Panc1 (cell line): Measurements from ENCODE around the gene ATG13. TPM values are rescaled to one million over a fixed set of nuclear protein-coding genes. Genes with fewer than 3 reads are reported as not detected.

Experiments used
- ATAC-seq: fragments of 200-7000 bp; cut with Tn5 transposase; 2 replicates; pipeline ENCODE4 v1.9.1; 2020; ENCODE audit warnings: mild to moderate bottlenecking, moderate library complexity
- BruUV-seq: library from RNA; stranded (reverse); fragments of 400-500 nt; replicated peaks from 2 replicates; lab custom pipeline; 2021; lab: Mats Ljungman, UMichigan
- CTCF ChIA-PET: fragments of 300-600 bp; sonication (Branson Sonifier 250); formaldehyde crosslinking; loops from one replicate; lab custom pipeline; 2022; ENCODE audit warnings: antibody characterized with exemption; lab: Charles Lee
- POLR2A ChIA-PET: fragments of 300-600 bp; sonication (Branson Sonifier 250); formaldehyde crosslinking; loops from one replicate; lab custom pipeline; 2022; ENCODE audit warnings: antibody characterized with exemption; lab: Charles Lee
- DNase-seq: peaks from one replicate; pipeline ENCODE4 v3.0.0-alpha.2; 2010; ENCODE audit warnings: low read depth, low spot score
- H3K27ac ChIP-seq: 2 replicates; pipeline ENCODE4 v1.5.1; 2011; ENCODE audit warnings: mild to moderate bottlenecking, low read length, inconsistent platforms
- H3K27me3 ChIP-seq: fragments of 200-500 bp; sonication (Bioruptor generic); 2 replicates; pipeline ENCODE4 v1.6.0; 2014; ENCODE audit warnings: low read length, inconsistent platforms; ENCODE audit not compliant: control insufficient read depth, insufficient read depth
- H3K36me3 ChIP-seq: fragments of 200-500 bp; sonication (Bioruptor generic); 2 replicates; pipeline ENCODE4 v1.5.1; 2014; ENCODE audit warnings: inconsistent platforms, mild to moderate bottlenecking, low read length, moderate library complexity; ENCODE audit not compliant: control insufficient read depth, insufficient read depth
- H3K4me1 ChIP-seq: 2 replicates; pipeline ENCODE4 v1.5.1; 2011; ENCODE audit warnings: inconsistent platforms, mild to moderate bottlenecking, low read length, moderate library complexity; ENCODE audit not compliant: control insufficient read depth, insufficient read depth
- H3K4me3 ChIP-seq, 2 experiments: 2 replicates each; pipeline ENCODE4 v1.5.1; 2011 to 2012; ENCODE audit warnings: low read depth in 2 of 2, low read length in 2 of 2, mild to moderate bottlenecking in 2 of 2, inconsistent platforms in 1 of 2, moderate library complexity in 1 of 2
- H3K9me3 ChIP-seq: fragments of 200-500 bp; sonication (Bioruptor generic); 2 replicates; pipeline ENCODE4 v1.5.1; 2014; ENCODE audit warnings: low read depth, mild to moderate bottlenecking, inconsistent platforms, low read length, moderate library complexity; ENCODE audit not compliant: control insufficient read depth, insufficient read depth
- CTCF ChIP-seq: fragments of 450-650 bp; IDR thresholded peaks from 2 replicates; pipeline ENCODE4 v1.5.1; 2017; ENCODE audit warnings: mild to moderate bottlenecking
- POLR2AphosphoS5 ChIP-seq: IDR thresholded peaks from 2 replicates; pipeline ENCODE4 v1.6.1; 2012; ENCODE audit warnings: mild to moderate bottlenecking, low read depth, low read length, moderate library complexity
- SIN3A ChIP-seq: IDR thresholded peaks from 2 replicates; pipeline ENCODE4 v1.6.1; 2012; ENCODE audit warnings: low read depth, mild to moderate bottlenecking, low read length, moderate library complexity, borderline replicate concordance; ENCODE audit not compliant: insufficient read depth
- TCF7L2 ChIP-seq: IDR thresholded peaks from 2 replicates; pipeline ENCODE4 v1.6.1; 2011; ENCODE audit warnings: mild to moderate bottlenecking, low read depth, low read length, inconsistent platforms
- in situ Hi-C: cut with HindIII; loops from 2 replicates; pipeline ENCODE4 v1.10.0; 2016; ENCODE audit warnings: low sequenced_read_pairs, low pct_unique_long_range_greater_than_20kb
- intact Hi-C: fragments of 100-400 bp; cut with micrococcal nuclease; formaldehyde crosslinking; loops from one replicate; pipeline ENCODE4 v1.10.0; 2022; ENCODE audit not compliant: unreplicated experiment
- total RNA-seq: library from RNA; stranded (reverse); gene quantifications from one replicate; pipeline ENCODE4 v1.2.1, GENCODE V29; 2021; ENCODE audit not compliant: unreplicated experiment
- TF ChIP-seq, protein P1 (sequence below), 2 experiments: IDR thresholded peaks; 2 replicates each; pipeline ENCODE4 v1.6.1; 2011 to 2012; ENCODE audit warnings: low read depth in 2 of 2, control low read depth in 1 of 2, low read length in 1 of 2, mild to moderate bottlenecking in 1 of 2, moderate library complexity in 1 of 2; ENCODE audit not compliant: insufficient read depth in 1 of 2

Gene ATG13
- total RNA-seq, 1 experiment from 2014 or later = 57.9 TPM

DNA sequence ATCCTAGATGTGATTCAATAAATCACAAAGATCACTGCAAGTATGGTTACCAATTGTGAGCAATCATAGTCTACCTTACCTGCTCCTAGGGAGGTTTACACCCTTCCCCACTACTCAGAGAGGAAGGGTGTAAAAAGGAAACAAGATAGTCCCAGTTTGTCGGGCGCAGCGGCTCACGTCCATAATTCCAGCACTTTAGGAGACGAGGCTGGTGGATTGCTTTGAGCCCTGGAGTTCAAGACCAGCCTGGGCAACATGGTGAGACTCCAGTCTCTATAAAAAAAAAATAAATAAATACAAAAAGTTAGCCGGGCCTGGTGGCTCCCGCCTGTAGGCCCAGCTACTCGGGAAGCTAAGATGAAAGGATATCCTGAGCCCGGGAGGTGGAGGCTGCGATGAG is 22.6 kb upstream of the ATG13 start:
- Histone ChIP-seq H3K36me3 (no peaks in the 10 kb centered on the region; the same call in 1 of the 2 replicates), H3K27ac (peak overlapping the region; percentile 97), H3K4me3 (peak overlapping the region in 1 of 2 experiments; percentile 89; a peak in 2 of 4 replicates), H3K27me3 (no peaks in the 10 kb centered on the region), H3K9me3 (no peaks in the 10 kb centered on the region), H3K4me1 (peaks cover 25% of the 10 kb centered on the region)
- DNase-seq = no peak
- CTCF ChIA-PET = interaction anchor here (0.6 kb wide), 1 partner anchor 461 kb away, joined by 3 read pairs; no protein-coding TSS in a partner anchor
- intact Hi-C loops (no loop called here), in situ Hi-C loops (no loop called here)
- POLR2A ChIA-PET = no interaction called here
- TF ChIP-seq, protein P1, sequence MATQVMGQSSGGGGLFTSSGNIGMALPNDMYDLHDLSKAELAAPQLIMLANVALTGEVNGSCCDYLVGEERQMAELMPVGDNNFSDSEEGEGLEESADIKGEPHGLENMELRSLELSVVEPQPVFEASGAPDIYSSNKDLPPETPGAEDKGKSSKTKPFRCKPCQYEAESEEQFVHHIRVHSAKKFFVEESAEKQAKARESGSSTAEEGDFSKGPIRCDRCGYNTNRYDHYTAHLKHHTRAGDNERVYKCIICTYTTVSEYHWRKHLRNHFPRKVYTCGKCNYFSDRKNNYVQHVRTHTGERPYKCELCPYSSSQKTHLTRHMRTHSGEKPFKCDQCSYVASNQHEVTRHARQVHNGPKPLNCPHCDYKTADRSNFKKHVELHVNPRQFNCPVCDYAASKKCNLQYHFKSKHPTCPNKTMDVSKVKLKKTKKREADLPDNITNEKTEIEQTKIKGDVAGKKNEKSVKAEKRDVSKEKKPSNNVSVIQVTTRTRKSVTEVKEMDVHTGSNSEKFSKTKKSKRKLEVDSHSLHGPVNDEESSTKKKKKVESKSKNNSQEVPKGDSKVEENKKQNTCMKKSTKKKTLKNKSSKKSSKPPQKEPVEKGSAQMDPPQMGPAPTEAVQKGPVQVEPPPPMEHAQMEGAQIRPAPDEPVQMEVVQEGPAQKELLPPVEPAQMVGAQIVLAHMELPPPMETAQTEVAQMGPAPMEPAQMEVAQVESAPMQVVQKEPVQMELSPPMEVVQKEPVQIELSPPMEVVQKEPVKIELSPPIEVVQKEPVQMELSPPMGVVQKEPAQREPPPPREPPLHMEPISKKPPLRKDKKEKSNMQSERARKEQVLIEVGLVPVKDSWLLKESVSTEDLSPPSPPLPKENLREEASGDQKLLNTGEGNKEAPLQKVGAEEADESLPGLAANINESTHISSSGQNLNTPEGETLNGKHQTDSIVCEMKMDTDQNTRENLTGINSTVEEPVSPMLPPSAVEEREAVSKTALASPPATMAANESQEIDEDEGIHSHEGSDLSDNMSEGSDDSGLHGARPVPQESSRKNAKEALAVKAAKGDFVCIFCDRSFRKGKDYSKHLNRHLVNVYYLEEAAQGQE (IDR thresholded peaks at IDR 0.05; ENCODE audit: insufficient read depth in 1 of 2, low read depth in 2 of 2, low read length in 1 of 2) = no peak
- TF ChIP-seq TCF7L2 (no peak), CTCF (no peak), POLR2AphosphoS5 (no peak), SIN3A (no peak)
- no TSS peak for BruUV-seq
- ATAC-seq = no peak

GRCh38 chr11:46597155-46597554 is 20.2 kb upstream of the ATG13 start:
- Histone ChIP-seq H3K4me1 (peaks cover 11% of the 10 kb centered on the region), H3K27ac (no peak overlapping the region), H3K36me3 (no peaks in the 10 kb centered on the region; the same call in 1 of the 2 replicates), H3K9me3 (no peaks in the 10 kb centered on the region), H3K27me3 (no peaks in the 10 kb centered on the region), H3K4me3 (no peak overlapping the region)
- CTCF ChIA-PET = no interaction called here
- DNase-seq = no peak
- ATAC-seq = no peak
- in situ Hi-C loops (no loop called here), intact Hi-C loops (no loop called here)
- POLR2A ChIA-PET = no interaction called here
- no peak for TF ChIP-seq TCF7L2
- no peak for TF ChIP-seq SIN3A
- TF ChIP-seq, protein P1 (IDR thresholded peaks at IDR 0.05; ENCODE audit: insufficient read depth in 1 of 2, low read depth in 2 of 2, low read length in 1 of 2) = no peak
- no peak for TF ChIP-seq POLR2AphosphoS5
- TF ChIP-seq CTCF = no peak
- BruUV-seq = no TSS peak
